RWPE2 (cell line): Measurements from ENCODE around the gene KLHDC10.

Source experiments
- ATAC-seq: fragments of 200-7000 bp; cut with Tn5 transposase; 3 replicates; pipeline ENCODE4 v1.9.1; 2021; ENCODE audit warnings: low read depth
- DNase-seq: peaks from one replicate; pipeline ENCODE4 v3.0.0-alpha.2; 2020; ENCODE audit warnings: low spot score
- H3K27ac ChIP-seq: fragments of 450-650 bp; 2 replicates; pipeline ENCODE4 v1.5.1; 2017; ENCODE audit warnings: mild to moderate bottlenecking; ENCODE audit not compliant: poor library complexity, severe bottlenecking
- H3K27me3 ChIP-seq: fragments of 250-450 bp; sonication (Bioruptor Pico); 2 replicates; pipeline ENCODE4 v1.5.1; 2021; ENCODE audit warnings: mild to moderate bottlenecking, moderate library complexity; ENCODE audit not compliant: insufficient read depth, poor library complexity, severe bottlenecking
- H3K36me3 ChIP-seq: fragments of 250-450 bp; sonication (Bioruptor Pico); 2 replicates; pipeline ENCODE4 v1.5.1; 2020; ENCODE audit warnings: low read depth, mild to moderate bottlenecking, moderate library complexity
- H3K4me1 ChIP-seq: fragments of 250-450 bp; sonication (Bioruptor Pico); 2 replicates; pipeline ENCODE4 v1.5.1; 2021; ENCODE audit warnings: mild to moderate bottlenecking, moderate library complexity; ENCODE audit not compliant: insufficient read depth, poor library complexity, severe bottlenecking
- H3K4me3 ChIP-seq: fragments of 250-450 bp; sonication (Bioruptor Pico); 2 replicates; pipeline ENCODE4 v1.5.1; 2021; ENCODE audit warnings: mild to moderate bottlenecking, moderate library complexity; ENCODE audit not compliant: severe bottlenecking
- H3K9me3 ChIP-seq: fragments of 250-450 bp; sonication (Bioruptor Pico); 2 replicates; pipeline ENCODE4 v1.5.1; 2021; ENCODE audit warnings: mild to moderate bottlenecking, moderate library complexity; ENCODE audit not compliant: severe bottlenecking
- CTCF ChIP-seq: fragments of 450-650 bp; IDR thresholded peaks from one replicate; pipeline ENCODE4 v1.5.1; 2017; ENCODE audit warnings: mild to moderate bottlenecking, moderate library complexity; ENCODE audit not compliant: poor library complexity, severe bottlenecking

KLHDC10 gene

GRCh38 chr7:130127404-130127803 is 57.1 kb downstream of the KLHDC10 start:
- no peak for TF ChIP-seq CTCF
- Histone ChIP-seq H3K27ac (no peak overlapping the region), H3K9me3 (no peaks in the 10 kb centered on the region), H3K4me1 (no peaks in the 10 kb centered on the region), H3K27me3 (no peaks in the 10 kb centered on the region), H3K4me3 (no peak overlapping the region), H3K36me3 (peaks cover 74% of the 10 kb centered on the region)
- DNase-seq (no peak), ATAC-seq (no peak)

- no peak for ATAC-seq
Measured at GRCh38 chr7:130127821-130128317, 57.5 kb downstream of the KLHDC10 start.

DNA sequence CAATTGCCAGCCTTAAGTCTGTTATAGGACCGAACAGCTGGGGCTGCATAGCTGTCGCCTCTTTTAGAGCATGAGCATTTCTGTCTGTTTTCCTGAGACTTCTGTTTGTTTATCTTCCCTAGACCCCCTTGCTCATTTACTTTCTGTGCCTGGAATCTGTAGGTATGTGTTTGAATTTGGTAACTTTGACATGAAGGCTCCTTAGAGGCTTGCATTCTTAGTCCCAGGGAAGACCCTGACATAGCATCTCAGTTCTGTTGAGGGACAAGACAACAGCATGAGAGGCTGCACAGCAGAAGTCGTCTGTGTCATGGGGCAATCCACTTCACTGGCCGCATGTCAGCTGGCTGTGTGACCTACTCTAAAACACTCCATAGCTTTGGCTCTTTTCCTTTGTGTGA is 58.7 kb downstream of the KLHDC10 start:
- ATAC-seq: no peak
- Histone ChIP-seq H3K4me3 (no peak overlapping the region), H3K9me3 (no peaks in the 10 kb centered on the region), H3K27ac (no peak overlapping the region), H3K4me1 (no peaks in the 10 kb centered on the region), H3K27me3 (no peaks in the 10 kb centered on the region), H3K36me3 (peaks cover 59% of the 10 kb centered on the region)
- TF ChIP-seq CTCF: no peak
- no peak for DNase-seq

More at GRCh38 chr7:130127821-130128317, 57.5 kb downstream of the KLHDC10 start:
- Histone ChIP-seq H3K27ac (no peak overlapping the region), H3K36me3 (peaks cover 69% of the 10 kb centered on the region), H3K27me3 (no peaks in the 10 kb centered on the region), H3K9me3 (no peaks in the 10 kb centered on the region), H3K4me3 (no peak overlapping the region), H3K4me1 (no peaks in the 10 kb centered on the region)
- no peak for DNase-seq
- TF ChIP-seq CTCF: no peak

- ATAC-seq: no peak
- Histone ChIP-seq H3K27me3 (no peaks in the 10 kb centered on the region), H3K4me1 (no peaks in the 10 kb centered on the region), H3K36me3 (peaks cover 39% of the 10 kb centered on the region), H3K27ac (no peak overlapping the region), H3K9me3 (no peaks in the 10 kb centered on the region), H3K4me3 (no peak overlapping the region)
- no peak for DNase-seq
- no peak for TF ChIP-seq CTCF
Measured at GRCh38 chr7:130131191-130131834, 61.0 kb downstream of the KLHDC10 start.

- no peaks in the 10 kb centered on the region for H3K27me3 ChIP-seq
- no peak overlapping the region for H3K27ac ChIP-seq
- ATAC-seq (no peak), DNase-seq (no peak)
- no peaks in the 10 kb centered on the region for H3K4me1 ChIP-seq
- TF ChIP-seq CTCF: no peak
- no peak overlapping the region for H3K4me3 ChIP-seq
- H3K9me3 ChIP-seq: no peaks in the 10 kb centered on the region
- peaks cover 34% of the 10 kb centered on the region for H3K36me3 ChIP-seq
Measured at GRCh38 chr7:130131964-130132875, 61.9 kb downstream of the KLHDC10 start.
